ENCODE measurements around the gene FHAD1.

The FHAD1 gene

GRCh38 chr1:15406614-15407559 is 159.9 kb downstream of the FHAD1 start:
- no peak for DNase-seq

GRCh38 chr1:15407580-15407979 is 160.6 kb downstream of the FHAD1 start:
- DNase-seq: no peak

- DNase-seq: no peak
Observed at GRCh38 chr1:15408890-15409387, 161.9 kb downstream of the FHAD1 start.

- peak; percentile 73 for DNase-seq
Observed at GRCh38 chr1:15409388-15410222, 162.6 kb downstream of the FHAD1 start, which contains the start of gene EFHD2. Gene EFHD2, plus strand, starts transcription at chr1:15409888. Its CDS starts 84 bp downstream, at chr1:15409972.

- no peak for DNase-seq
Observed at GRCh38 chr1:15410223-15410883, 163.3 kb downstream of the FHAD1 start.

- no peak for DNase-seq
Observed at GRCh38 chr1:15410884-15411245, 163.8 kb downstream of the FHAD1 start.

- DNase-seq: no peak
Observed at GRCh38 chr1:15411593-15412137, 164.6 kb downstream of the FHAD1 start.

- DNase-seq: no peak
Observed at GRCh38 chr1:15412175-15412800, 165.3 kb downstream of the FHAD1 start.

- DNase-seq: no peak
Observed at GRCh38 chr1:15412843-15413242, 165.8 kb downstream of the FHAD1 start.

GRCh38 chr1:15413563-15414444 is 166.8 kb downstream of the FHAD1 start:
- no peak for DNase-seq

GRCh38 chr1:15414445-15414983 is 167.5 kb downstream of the FHAD1 start:
- no peak for DNase-seq

GRCh38 chr1:15417059-15417934 is 170.3 kb downstream of the FHAD1 start:
- DNase-seq: no peak

- DNase-seq: no peak
Observed at GRCh38 chr1:15418806-15419515, 171.9 kb downstream of the FHAD1 start.

GRCh38 chr1:15420853-15421465 is 173.9 kb downstream of the FHAD1 start:
- DNase-seq: no peak

GRCh38 chr1:15422871-15423270 is 175.8 kb downstream of the FHAD1 start:
- DNase-seq: no peak

GRCh38 chr1:15423355-15424077 is 176.5 kb downstream of the FHAD1 start:
- DNase-seq: no peak

GRCh38 chr1:15424146-15424667 is 177.2 kb downstream of the FHAD1 start:
- DNase-seq: peak; percentile 72

GRCh38 chr1:15424981-15425380 is 178.0 kb downstream of the FHAD1 start:
- no peak for DNase-seq

All from NCI-H2107 (cell line).